Astrocyte (in vitro differentiated cells and primary cell): Measurements from ENCODE around the gene STON1. TPM values are rescaled to one million over a fixed set of nuclear protein-coding genes. Genes with fewer than 3 reads are reported as not detected.

Source experiments
- DNase-seq: peaks from one replicate; pipeline ENCODE4 v3.0.0-alpha.2; 2010; ENCODE audit warnings: low read depth
- FAIRE-seq: peaks from 2 replicates; lab custom pipeline; 2011; peaks lifted over from hg19 to GRCh38; lab: Jason Lieb, UNC
- H2AFZ ChIP-seq: 2 replicates; pipeline ENCODE4 v1.6.0; 2012; ENCODE audit warnings: low read depth, low read length, inconsistent platforms
- H3K27ac ChIP-seq: 2 replicates; pipeline ENCODE4 v1.5.1; 2011; ENCODE audit warnings: low read depth, low read length, inconsistent platforms
- H3K27me3 ChIP-seq: 2 replicates; pipeline ENCODE4 v1.6.0; 2011; ENCODE audit warnings: low read length, inconsistent platforms; ENCODE audit not compliant: insufficient read depth
- H3K36me3 ChIP-seq: 2 replicates; pipeline ENCODE4 v1.5.1; 2011; ENCODE audit warnings: low read length, inconsistent platforms; ENCODE audit not compliant: insufficient read depth
- H3K4me1 ChIP-seq: 2 replicates; pipeline ENCODE4 v1.5.1; 2011; ENCODE audit warnings: low read length, inconsistent platforms; ENCODE audit not compliant: insufficient read depth
- H3K4me2 ChIP-seq: 2 replicates; pipeline ENCODE4 v1.6.0; 2012; ENCODE audit warnings: low read length, inconsistent platforms
- H3K4me3 ChIP-seq: 2 replicates; pipeline ENCODE4 v1.5.1; 2011; ENCODE audit warnings: low read depth, mild to moderate bottlenecking, low read length, inconsistent platforms; ENCODE audit not compliant: insufficient read depth
- H3K79me2 ChIP-seq: 2 replicates; pipeline ENCODE4 v1.6.0; 2012; ENCODE audit warnings: mild to moderate bottlenecking, low read length, inconsistent platforms; ENCODE audit not compliant: insufficient read depth
- H3K9ac ChIP-seq: 2 replicates; pipeline ENCODE4 v1.6.0; 2012; ENCODE audit warnings: mild to moderate bottlenecking, low read length, inconsistent platforms
- H3K9me3 ChIP-seq: 2 replicates; pipeline ENCODE4 v1.5.1; 2012; ENCODE audit warnings: low read depth, mild to moderate bottlenecking, low read length, inconsistent platforms; ENCODE audit not compliant: insufficient read depth
- H4K20me1 ChIP-seq: 2 replicates; pipeline ENCODE4 v1.6.0; 2012; ENCODE audit warnings: low read length, inconsistent platforms; ENCODE audit not compliant: insufficient read depth
- H3K27ac Mint-ChIP-seq: one replicate; pipeline ENCODE4 v1.8.0; 2021; ENCODE audit warnings: mild to moderate bottlenecking, mixed read lengths; ENCODE audit not compliant: unreplicated experiment
- H3K27me3 Mint-ChIP-seq: one replicate; pipeline ENCODE4 v1.8.0; 2021; ENCODE audit warnings: low read depth, mixed read lengths; ENCODE audit not compliant: unreplicated experiment
- H3K36me3 Mint-ChIP-seq: one replicate; pipeline ENCODE4 v1.8.0; 2021; ENCODE audit warnings: low read depth, mixed read lengths; ENCODE audit not compliant: unreplicated experiment
- H3K4me1 Mint-ChIP-seq: one replicate; pipeline ENCODE4 v1.8.0; 2021; ENCODE audit warnings: low read depth, mixed read lengths; ENCODE audit not compliant: unreplicated experiment
- H3K4me3 Mint-ChIP-seq: one replicate; pipeline ENCODE4 v1.8.0; 2021; ENCODE audit warnings: mild to moderate bottlenecking, moderate library complexity, mixed read lengths; ENCODE audit not compliant: unreplicated experiment
- H3K9me3 Mint-ChIP-seq: one replicate; pipeline ENCODE4 v1.8.0; 2021; ENCODE audit warnings: mild to moderate bottlenecking, mixed read lengths; ENCODE audit not compliant: unreplicated experiment
- EZH2 ChIP-seq: IDR thresholded peaks from 2 replicates; pipeline ENCODE4 v1.6.1; 2012; ENCODE audit warnings: mild to moderate bottlenecking, low read length, inconsistent platforms; ENCODE audit not compliant: insufficient read depth
- total RNA-seq: library from RNA; stranded (reverse); gene quantifications from 2 replicates; pipeline ENCODE4 v1.2.1, GENCODE V29; 2021
- TF ChIP-seq, protein P1 (sequence below): IDR thresholded peaks from 2 replicates; pipeline ENCODE4 v1.5.1; 2011; ENCODE audit warnings: low read depth, mild to moderate bottlenecking, inconsistent platforms, low read length, moderate library complexity; ENCODE audit not compliant: insufficient read depth

Gene STON1
- total RNA-seq, 1 donor from 2014 or later: 7.3 TPM

- H3K4me2 ChIP-seq: no peak overlapping the region
- H3K79me2 ChIP-seq: no peaks in the 10 kb centered on the region
- H3K36me3 ChIP-seq: no peaks in the 10 kb centered on the region
- Mint-ChIP-seq H3K9me3 (peaks cover 1% of the 10 kb centered on the region), H3K4me1 (no peaks in the 10 kb centered on the region), H3K36me3 (no peaks in the 10 kb centered on the region), H3K27me3 (no peaks in the 10 kb centered on the region), H3K4me3 (no peak overlapping the region), H3K27ac (no peak overlapping the region)
- no peaks in the 10 kb centered on the region for H3K4me1 ChIP-seq
- H3K9me3 ChIP-seq: no peaks in the 10 kb centered on the region
- H4K20me1 ChIP-seq: no peaks in the 10 kb centered on the region
- no peak overlapping the region for H3K27ac ChIP-seq
- H3K4me3 ChIP-seq: no peak overlapping the region
- TF ChIP-seq EZH2: no peak
- TF ChIP-seq, protein P1, sequence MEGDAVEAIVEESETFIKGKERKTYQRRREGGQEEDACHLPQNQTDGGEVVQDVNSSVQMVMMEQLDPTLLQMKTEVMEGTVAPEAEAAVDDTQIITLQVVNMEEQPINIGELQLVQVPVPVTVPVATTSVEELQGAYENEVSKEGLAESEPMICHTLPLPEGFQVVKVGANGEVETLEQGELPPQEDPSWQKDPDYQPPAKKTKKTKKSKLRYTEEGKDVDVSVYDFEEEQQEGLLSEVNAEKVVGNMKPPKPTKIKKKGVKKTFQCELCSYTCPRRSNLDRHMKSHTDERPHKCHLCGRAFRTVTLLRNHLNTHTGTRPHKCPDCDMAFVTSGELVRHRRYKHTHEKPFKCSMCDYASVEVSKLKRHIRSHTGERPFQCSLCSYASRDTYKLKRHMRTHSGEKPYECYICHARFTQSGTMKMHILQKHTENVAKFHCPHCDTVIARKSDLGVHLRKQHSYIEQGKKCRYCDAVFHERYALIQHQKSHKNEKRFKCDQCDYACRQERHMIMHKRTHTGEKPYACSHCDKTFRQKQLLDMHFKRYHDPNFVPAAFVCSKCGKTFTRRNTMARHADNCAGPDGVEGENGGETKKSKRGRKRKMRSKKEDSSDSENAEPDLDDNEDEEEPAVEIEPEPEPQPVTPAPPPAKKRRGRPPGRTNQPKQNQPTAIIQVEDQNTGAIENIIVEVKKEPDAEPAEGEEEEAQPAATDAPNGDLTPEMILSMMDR: no peak
- DNase-seq (no peak), FAIRE-seq (no peak)
- no peak overlapping the region for H3K9ac ChIP-seq
- no peaks in the 10 kb centered on the region for H3K27me3 ChIP-seq
- H2AFZ ChIP-seq: no peak overlapping the region
These were observed 94.7 kb downstream of the STON1 start for GRCh38 chr2:48624696-48625095.

GRCh38 chr2:48626047-48626446 is 96.1 kb downstream of the STON1 start:
- no peaks in the 10 kb centered on the region for H3K9me3 ChIP-seq
- H4K20me1 ChIP-seq: no peaks in the 10 kb centered on the region
- H3K4me1 ChIP-seq: no peaks in the 10 kb centered on the region
- Mint-ChIP-seq H3K9me3 (peaks cover 1% of the 10 kb centered on the region), H3K4me1 (no peaks in the 10 kb centered on the region), H3K27ac (no peak overlapping the region), H3K27me3 (no peaks in the 10 kb centered on the region), H3K4me3 (no peak overlapping the region), H3K36me3 (no peaks in the 10 kb centered on the region)
- H3K79me2 ChIP-seq: no peaks in the 10 kb centered on the region
- DNase-seq: no peak
- H3K4me3 ChIP-seq: no peak overlapping the region
- H3K4me2 ChIP-seq: no peak overlapping the region
- no peaks in the 10 kb centered on the region for H3K27me3 ChIP-seq
- no peak overlapping the region for H2AFZ ChIP-seq
- no peak for FAIRE-seq
- TF ChIP-seq EZH2: no peak
- TF ChIP-seq, protein P1: no peak
- H3K27ac ChIP-seq: no peak overlapping the region
- H3K9ac ChIP-seq: no peak overlapping the region
- H3K36me3 ChIP-seq: no peaks in the 10 kb centered on the region

- no peaks in the 10 kb centered on the region for H3K9me3 ChIP-seq
- H3K4me1 ChIP-seq: no peaks in the 10 kb centered on the region
- H3K9me3 Mint-ChIP-seq: peaks cover 6% of the 10 kb centered on the region
- no peaks in the 10 kb centered on the region for H3K27me3 Mint-ChIP-seq
- no peaks in the 10 kb centered on the region for H3K36me3 Mint-ChIP-seq
- no peaks in the 10 kb centered on the region for H4K20me1 ChIP-seq
- TF ChIP-seq, protein P1: no peak
- no peak for TF ChIP-seq EZH2
- no peak overlapping the region for H3K4me2 ChIP-seq
- H3K9ac ChIP-seq: no peak overlapping the region
- H2AFZ ChIP-seq: no peak overlapping the region
- H3K27me3 ChIP-seq: no peaks in the 10 kb centered on the region
- FAIRE-seq (no peak), DNase-seq (peak; percentile 29)
- H3K36me3 ChIP-seq: no peaks in the 10 kb centered on the region
- H3K27ac Mint-ChIP-seq: no peak overlapping the region
- H3K4me3 ChIP-seq: no peak overlapping the region
- no peaks in the 10 kb centered on the region for H3K79me2 ChIP-seq
- H3K4me3 Mint-ChIP-seq: no peak overlapping the region
- H3K27ac ChIP-seq: no peak overlapping the region
- H3K4me1 Mint-ChIP-seq: no peaks in the 10 kb centered on the region
These were observed 103.2 kb downstream of the STON1 start for GRCh38 chr2:48633143-48633542.
